AG10803 (cell line): Measurements from ENCODE around the gene ELOVL2.

ENCODE experiments used
- DNase-seq: peaks from one replicate; pipeline ENCODE4 v3.0.0; 2010; ENCODE audit warnings: low read depth
- H3K4me3 ChIP-seq: 2 replicates; pipeline ENCODE4 v1.5.1; 2011; ENCODE audit warnings: mild to moderate bottlenecking, low read length, control low read depth
- CTCF ChIP-seq: conservative IDR thresholded peaks from 2 replicates; pipeline ENCODE4 v1.5.1; 2011; ENCODE audit warnings: mild to moderate bottlenecking, low read length, control low read depth, inconsistent platforms

Gene ELOVL2

GRCh38 chr6:11083956-11084355 is 39.9 kb upstream of the ELOVL2 start:
- no peak for TF ChIP-seq CTCF
- H3K4me3 ChIP-seq: no peak overlapping the region
- no peak for DNase-seq

- H3K4me3 ChIP-seq: no peak overlapping the region
- no peak for DNase-seq
- TF ChIP-seq CTCF: no peak
Observed at GRCh38 chr6:11083491-11083890, 39.4 kb upstream of the ELOVL2 start.

GRCh38 chr6:11080296-11080695 is 36.2 kb upstream of the ELOVL2 start:
- H3K4me3 ChIP-seq: no peak overlapping the region
- no peak for DNase-seq
- TF ChIP-seq CTCF: no peak

DNA sequence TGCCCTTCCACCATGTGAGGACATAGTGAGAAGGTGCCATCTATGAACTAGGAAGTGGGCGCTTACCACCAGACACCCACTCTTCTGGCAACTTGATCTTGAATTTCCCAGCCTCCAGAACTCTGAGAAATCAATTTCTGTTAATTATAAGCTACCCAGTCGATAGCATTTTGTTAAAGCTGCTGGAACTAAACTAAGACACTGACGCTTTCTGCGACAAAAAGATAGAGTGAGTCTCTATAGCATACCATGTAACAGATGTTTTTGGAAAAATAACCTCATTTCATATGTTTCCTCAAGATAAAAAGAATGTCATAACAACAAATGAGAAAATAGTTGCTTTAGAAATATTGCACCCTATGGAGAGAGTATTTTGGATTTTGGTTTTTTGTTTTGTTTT is 34.2 kb upstream of the ELOVL2 start:
- no peak for DNase-seq
- H3K4me3 ChIP-seq: no peak overlapping the region
- no peak for TF ChIP-seq CTCF

DNA sequence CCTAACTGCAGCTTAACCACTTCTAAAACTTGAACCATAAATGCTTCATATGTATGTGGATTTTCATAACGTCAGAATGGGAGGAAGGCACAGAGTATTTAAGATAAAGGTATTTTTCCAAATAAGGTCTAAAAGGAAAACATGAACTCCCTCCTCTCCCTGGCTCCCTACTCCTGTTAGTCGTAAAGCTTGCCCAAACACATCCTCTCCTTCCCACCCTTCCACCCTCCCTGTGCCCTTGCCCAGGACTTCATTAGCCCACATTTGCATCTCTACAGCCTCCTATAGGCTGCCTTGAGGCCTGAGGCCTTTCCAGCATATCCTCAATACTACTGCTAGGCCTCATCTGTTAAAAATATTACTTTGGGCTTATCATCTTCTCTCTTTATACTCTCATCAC is 32.4 kb upstream of the ELOVL2 start:
- no peak for DNase-seq
- no peak for TF ChIP-seq CTCF
- H3K4me3 ChIP-seq: no peak overlapping the region

DNA sequence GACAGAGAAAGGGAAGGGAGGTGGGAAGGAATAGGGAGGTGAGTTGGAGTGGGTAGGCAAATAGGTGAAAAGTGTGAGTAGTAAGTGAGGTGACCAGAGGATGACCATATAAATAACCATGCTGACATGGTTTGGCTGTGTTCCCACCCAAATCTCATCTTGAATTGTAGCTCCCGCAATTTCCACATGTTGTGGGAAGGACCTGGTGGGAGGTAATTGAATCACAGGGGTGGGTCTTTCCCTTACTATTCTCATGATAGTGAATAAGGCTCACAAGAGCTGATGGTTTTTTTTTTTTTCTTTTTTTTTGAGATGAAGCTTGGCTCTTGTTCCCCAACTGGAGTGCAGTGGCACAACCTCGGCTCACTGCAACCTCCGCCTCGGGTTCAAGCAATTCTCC is 28.0 kb upstream of the ELOVL2 start:
- no peak overlapping the region for H3K4me3 ChIP-seq
- no peak for DNase-seq
- no peak for TF ChIP-seq CTCF

GRCh38 chr6:11069760-11070159 is 25.7 kb upstream of the ELOVL2 start:
- TF ChIP-seq CTCF: no peak
- no peak overlapping the region for H3K4me3 ChIP-seq
- no peak for DNase-seq
